ENCODE measurements around the gene ZFC3H1.

DNA sequence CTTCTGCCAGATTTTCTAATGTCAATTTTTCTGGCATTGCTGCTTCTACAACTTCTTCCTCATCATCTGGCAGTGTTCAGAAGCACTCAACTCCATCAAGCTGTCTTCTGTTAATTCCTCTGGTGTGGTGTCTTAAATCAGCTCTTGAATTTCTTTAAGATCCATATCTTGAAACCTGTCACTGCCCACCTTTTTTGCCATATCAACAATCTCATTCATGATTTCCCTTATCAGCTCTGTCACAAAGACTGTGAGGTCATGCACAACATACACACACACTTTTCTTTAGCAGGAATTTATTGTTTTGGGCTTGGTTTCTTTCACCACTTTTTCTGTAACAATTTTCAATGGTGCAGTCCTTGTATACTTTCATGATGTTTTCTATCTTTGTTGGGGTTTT, 7.7 kb upstream of the ZFC3H1 start:
- TF ChIP-seq, protein P1, sequence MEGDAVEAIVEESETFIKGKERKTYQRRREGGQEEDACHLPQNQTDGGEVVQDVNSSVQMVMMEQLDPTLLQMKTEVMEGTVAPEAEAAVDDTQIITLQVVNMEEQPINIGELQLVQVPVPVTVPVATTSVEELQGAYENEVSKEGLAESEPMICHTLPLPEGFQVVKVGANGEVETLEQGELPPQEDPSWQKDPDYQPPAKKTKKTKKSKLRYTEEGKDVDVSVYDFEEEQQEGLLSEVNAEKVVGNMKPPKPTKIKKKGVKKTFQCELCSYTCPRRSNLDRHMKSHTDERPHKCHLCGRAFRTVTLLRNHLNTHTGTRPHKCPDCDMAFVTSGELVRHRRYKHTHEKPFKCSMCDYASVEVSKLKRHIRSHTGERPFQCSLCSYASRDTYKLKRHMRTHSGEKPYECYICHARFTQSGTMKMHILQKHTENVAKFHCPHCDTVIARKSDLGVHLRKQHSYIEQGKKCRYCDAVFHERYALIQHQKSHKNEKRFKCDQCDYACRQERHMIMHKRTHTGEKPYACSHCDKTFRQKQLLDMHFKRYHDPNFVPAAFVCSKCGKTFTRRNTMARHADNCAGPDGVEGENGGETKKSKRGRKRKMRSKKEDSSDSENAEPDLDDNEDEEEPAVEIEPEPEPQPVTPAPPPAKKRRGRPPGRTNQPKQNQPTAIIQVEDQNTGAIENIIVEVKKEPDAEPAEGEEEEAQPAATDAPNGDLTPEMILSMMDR (IDR thresholded peaks at IDR 0.05; ENCODE audit: insufficient read depth, low read depth, low read length), result no peak
- no peak for TF ChIP-seq EZH2 (IDR thresholded peaks at IDR 0.05; ENCODE audit: insufficient read depth, low read length)
